Progenitor cell of endocrine pancreas (in vitro differentiated cells): ENCODE data around the gene DEAF1. TPM values are rescaled to one million over a fixed set of nuclear protein-coding genes. Genes with fewer than 3 reads are reported as not detected.

Source experiments
- DNase-seq: peaks from one replicate; pipeline ENCODE4 v3.0.0; 2021; ENCODE audit warnings: low spot score; ENCODE audit not compliant: unreplicated experiment
- H3K27ac Mint-ChIP-seq: 2 replicates; pipeline ENCODE4 v1.8.0; 2021; ENCODE audit warnings: mild to moderate bottlenecking, moderate library complexity, mixed read lengths
- H3K27me3 Mint-ChIP-seq: 2 replicates; pipeline ENCODE4 v1.8.0; 2021; ENCODE audit warnings: mixed read lengths
- H3K36me3 Mint-ChIP-seq: 2 replicates; pipeline ENCODE4 v1.8.0; 2022; ENCODE audit warnings: mixed read lengths; ENCODE audit not compliant: insufficient read depth
- H3K4me1 Mint-ChIP-seq: 2 replicates; pipeline ENCODE4 v1.8.0; 2021; ENCODE audit warnings: low read depth, mixed read lengths
- H3K4me3 Mint-ChIP-seq: 2 replicates; pipeline ENCODE4 v1.8.0; 2021; ENCODE audit warnings: low read depth, mild to moderate bottlenecking, moderate library complexity, mixed read lengths
- H3K9me3 Mint-ChIP-seq: 2 replicates; pipeline ENCODE4 v1.8.0; 2021; ENCODE audit warnings: low read depth, mixed read lengths
- CTCF ChIP-seq: fragments of 200-600 bp; sonication (generic); IDR thresholded peaks from one replicate; pipeline ENCODE4 v1.5.0; 2021; ENCODE audit warnings: antibody characterized with exemption, mild to moderate bottlenecking; ENCODE audit not compliant: unreplicated experiment
- total RNA-seq: library from RNA; stranded (reverse); gene quantifications from 2 replicates; pipeline ENCODE4 v1.2.1, GENCODE V29; 2021

Gene DEAF1
- total RNA-seq, 1 donor from 2014 or later = 49.2 TPM

- no peaks in the 10 kb centered on the region for H3K27me3 Mint-ChIP-seq
- peaks cover 1% of the 10 kb centered on the region for H3K36me3 Mint-ChIP-seq
- peak overlapping the region; percentile 84 for H3K4me3 Mint-ChIP-seq
- no peak for TF ChIP-seq CTCF
- no peaks in the 10 kb centered on the region for H3K9me3 Mint-ChIP-seq
- peaks cover 12% of the 10 kb centered on the region for H3K4me1 Mint-ChIP-seq
- no peak for DNase-seq
- no peak overlapping the region for H3K27ac Mint-ChIP-seq
Observed at GRCh38 chr11:696955-697491, 2.0 kb upstream of the DEAF1 start.

GRCh38 chr11:695538-696248, 671 bp upstream of the DEAF1 start, which contains the start of gene TMEM80:
Gene TMEM80 (plus strand): TSS chr11:695816. CDS start chr11:695828, 12 bp downstream.
- Mint-ChIP-seq H3K27ac (peak within 1 kb of the TSS; percentile 97), H3K4me1 (peaks cover 13% of the 10 kb centered on the region), H3K9me3 (no peaks in the 10 kb centered on the region), H3K4me3 (peak within 1 kb of the TSS; percentile 84), H3K27me3 (no peaks in the 10 kb centered on the region), H3K36me3 (peaks cover 2% of the 10 kb centered on the region)
- peak; percentile 99 for DNase-seq
- TF ChIP-seq CTCF = no peak

GRCh38 chr11:695288-695537, 191 bp upstream of the DEAF1 start:
- Mint-ChIP-seq H3K27ac (peak overlapping the region; percentile 97), H3K4me1 (peaks cover 13% of the 10 kb centered on the region), H3K9me3 (no peaks in the 10 kb centered on the region), H3K27me3 (no peaks in the 10 kb centered on the region), H3K36me3 (peaks cover 3% of the 10 kb centered on the region), H3K4me3 (peak overlapping the region; percentile 84)
- TF ChIP-seq CTCF = no peak
- no peak for DNase-seq

GRCh38 chr11:693887-694562, 997 bp downstream of the DEAF1 start:
- H3K27me3 Mint-ChIP-seq = no peaks in the 10 kb centered on the region
- H3K9me3 Mint-ChIP-seq = no peaks in the 10 kb centered on the region
- no peak for DNase-seq
- H3K4me1 Mint-ChIP-seq = peaks cover 13% of the 10 kb centered on the region
- peaks cover 5% of the 10 kb centered on the region for H3K36me3 Mint-ChIP-seq
- TF ChIP-seq CTCF = no peak
- H3K4me3 Mint-ChIP-seq = peak overlapping the region; percentile 66
- H3K27ac Mint-ChIP-seq = peak overlapping the region; percentile 91

- Mint-ChIP-seq H3K4me3 (peak overlapping the region; percentile 66), H3K9me3 (no peaks in the 10 kb centered on the region), H3K27ac (peak overlapping the region; percentile 91), H3K4me1 (peaks cover 13% of the 10 kb centered on the region), H3K27me3 (no peaks in the 10 kb centered on the region), H3K36me3 (peaks cover 5% of the 10 kb centered on the region)
- DNase-seq = no peak
- no peak for TF ChIP-seq CTCF
Observed at GRCh38 chr11:693415-693831, 1.6 kb downstream of the DEAF1 start.
